Left ventricle myocardium inferior (tissue), 1 donor: ENCODE measurements around the gene CCDC61. TPM values are rescaled to one million over a fixed set of nuclear protein-coding genes. Genes with fewer than 3 reads are reported as not detected.
A peak's percentile ranks its signal among the peaks of the same experiment; 100 is the strongest.

Source experiments
- DNase-seq: peaks from one replicate; pipeline ENCODE4 v3.0.0-alpha.2; 2020
- H3K27ac ChIP-seq: fragments of 200-600 bp; replicated peaks from 2 replicates; pipeline ENCODE4 v1.8.0; 2021
- H3K27me3 ChIP-seq: fragments of 200-600 bp; 2 replicates; pipeline ENCODE4 v1.8.0; 2021; ENCODE audit warnings: low read depth
- H3K36me3 ChIP-seq: fragments of 200-600 bp; 2 replicates; pipeline ENCODE4 v1.8.0; 2021
- H3K4me1 ChIP-seq: fragments of 200-600 bp; 2 replicates; pipeline ENCODE4 v1.8.0; 2021
- H3K4me3 ChIP-seq: fragments of 200-600 bp; 2 replicates; pipeline ENCODE4 v1.8.0; 2021; ENCODE audit warnings: mild to moderate bottlenecking, moderate library complexity
- H3K9me3 ChIP-seq: fragments of 200-600 bp; replicated peaks from 2 replicates; pipeline ENCODE4 v1.8.0; 2021
- intact Hi-C: fragments of 100-400 bp; cut with micrococcal nuclease; formaldehyde crosslinking; loops from one replicate; pipeline ENCODE4 v1.11.0; 2022
- microRNA-seq: library from miRNA; unstranded; fragments of <30 nt; microRNA quantifications from one replicate; pipeline ENCODE4 v1.2.0, GENCODE V29; 2020
- total RNA-seq: library from RNA; stranded (reverse); fragmentation: NEBNext Ultra II Directional; extraction: Animal tissue kit (Norgen Biotek cat#: 25700); gene quantifications from one replicate; pipeline ENCODE4 v1.2.1, GENCODE V29; 2021
- TF ChIP-seq, protein P1 (sequence below): fragments of 200-600 bp; IDR thresholded peaks from 2 replicates; pipeline ENCODE4 v1.8.0; 2021; ENCODE audit warnings: antibody characterized with exemption, mild to moderate bottlenecking, borderline replicate concordance
- donor health status: DM: no; HTN: yes; CAD: no; lungs with severe emphysema.

The CCDC61 gene
- total RNA-seq, 1 donor from 2014 or later, result 8.7 TPM

- Histone ChIP-seq H3K9me3 (peaks cover 3% of the 10 kb centered on the region), H3K27ac (no peak overlapping the region), H3K4me1 (no peaks in the 10 kb centered on the region), H3K4me3 (no peak overlapping the region), H3K27me3 (peaks cover 94% of the 10 kb centered on the region), H3K36me3 (no peaks in the 10 kb centered on the region)
- intact Hi-C loops, result no loop called here
- TF ChIP-seq, protein P1, sequence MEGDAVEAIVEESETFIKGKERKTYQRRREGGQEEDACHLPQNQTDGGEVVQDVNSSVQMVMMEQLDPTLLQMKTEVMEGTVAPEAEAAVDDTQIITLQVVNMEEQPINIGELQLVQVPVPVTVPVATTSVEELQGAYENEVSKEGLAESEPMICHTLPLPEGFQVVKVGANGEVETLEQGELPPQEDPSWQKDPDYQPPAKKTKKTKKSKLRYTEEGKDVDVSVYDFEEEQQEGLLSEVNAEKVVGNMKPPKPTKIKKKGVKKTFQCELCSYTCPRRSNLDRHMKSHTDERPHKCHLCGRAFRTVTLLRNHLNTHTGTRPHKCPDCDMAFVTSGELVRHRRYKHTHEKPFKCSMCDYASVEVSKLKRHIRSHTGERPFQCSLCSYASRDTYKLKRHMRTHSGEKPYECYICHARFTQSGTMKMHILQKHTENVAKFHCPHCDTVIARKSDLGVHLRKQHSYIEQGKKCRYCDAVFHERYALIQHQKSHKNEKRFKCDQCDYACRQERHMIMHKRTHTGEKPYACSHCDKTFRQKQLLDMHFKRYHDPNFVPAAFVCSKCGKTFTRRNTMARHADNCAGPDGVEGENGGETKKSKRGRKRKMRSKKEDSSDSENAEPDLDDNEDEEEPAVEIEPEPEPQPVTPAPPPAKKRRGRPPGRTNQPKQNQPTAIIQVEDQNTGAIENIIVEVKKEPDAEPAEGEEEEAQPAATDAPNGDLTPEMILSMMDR, result no peak
- DNase-seq, result no peak
Observed at GRCh38 chr19:46065486-46066071, 70.3 kb downstream of the CCDC61 start.

- TF ChIP-seq, protein P1, result no peak
- DNase-seq, result no peak
- intact Hi-C loops, result no loop called here
- Histone ChIP-seq H3K4me3 (no peak overlapping the region), H3K27me3 (peaks cover 99% of the 10 kb centered on the region), H3K4me1 (no peaks in the 10 kb centered on the region), H3K9me3 (no peaks in the 10 kb centered on the region), H3K27ac (no peak overlapping the region), H3K36me3 (no peaks in the 10 kb centered on the region)
Observed at GRCh38 chr19:46066471-46066870, 71.2 kb downstream of the CCDC61 start.

DNA sequence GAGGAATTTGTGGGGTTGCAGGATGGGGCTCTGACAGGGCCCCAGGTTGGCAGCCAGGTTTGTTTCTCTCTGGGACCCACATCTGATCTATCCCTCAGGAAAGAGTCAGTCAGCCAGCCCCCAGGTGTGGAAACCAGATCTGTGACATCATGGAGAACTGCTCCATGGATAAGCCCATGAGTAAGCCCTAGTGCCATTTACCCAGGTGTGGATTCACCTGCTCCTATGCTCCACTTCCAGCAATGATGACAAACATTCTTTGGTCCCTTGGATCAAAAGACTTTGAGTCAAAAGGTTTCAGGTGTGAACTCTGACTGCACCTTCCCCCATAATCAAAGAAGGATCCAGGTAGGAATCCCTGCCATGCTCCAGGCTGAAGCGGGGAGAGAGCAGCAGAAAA is 72.4 kb downstream of the CCDC61 start:
- Histone ChIP-seq H3K9me3 (no peaks in the 10 kb centered on the region), H3K4me1 (no peaks in the 10 kb centered on the region), H3K27ac (no peak overlapping the region), H3K36me3 (no peaks in the 10 kb centered on the region), H3K27me3 (peaks cover 100% of the 10 kb centered on the region), H3K4me3 (no peak overlapping the region)
- intact Hi-C loops, result no loop called here
- TF ChIP-seq, protein P1, result no peak
- DNase-seq, result no peak

Small RNA genes within 50 kb of the gene (microRNA-seq; reads per million reads assigned to microRNA genes)
- 110 reads per million, percentile 57 among the genes with 10 or more reads in this experiment for gene MIR769

Other genes with a start within 250 kb of the CCDC61 start
- 21.8 TPM for gene SIX5, start 226.2 kb upstream of the CCDC61 start, total RNA-seq
- 284 TPM for gene DMPK, start 213.0 kb upstream of the CCDC61 start, total RNA-seq
- gene DMWD, start 202.6 kb upstream of the CCDC61 start, total RNA-seq, result 69.2 TPM
- not detected for gene RSPH6A, start 180.2 kb upstream of the CCDC61 start, total RNA-seq
- gene SYMPK, start 132.3 kb upstream of the CCDC61 start, total RNA-seq, result 35.9 TPM
- not detected for gene FOXA3, start 131.1 kb upstream of the CCDC61 start, total RNA-seq
- 18.5 TPM for gene IRF2BP1, start 109.3 kb upstream of the CCDC61 start, total RNA-seq
- gene MYPOP, start 92.9 kb upstream of the CCDC61 start, total RNA-seq, result 16.2 TPM
- not detected for gene NANOS2, start 80.7 kb upstream of the CCDC61 start, total RNA-seq
- 5.0 TPM for gene NOVA2, start 21.6 kb upstream of the CCDC61 start, total RNA-seq
- gene PGLYRP1, start 27.6 kb downstream of the CCDC61 start, total RNA-seq, result not detected
- not detected for gene IGFL4, start 45.5 kb downstream of the CCDC61 start, total RNA-seq
- gene IGFL3, start 129.2 kb downstream of the CCDC61 start, total RNA-seq, result not detected
- gene IGFL2, start 152.8 kb downstream of the CCDC61 start, total RNA-seq, result not detected
- gene IGFL1, start 234.3 kb downstream of the CCDC61 start, total RNA-seq, result not detected